Natural killer cell (primary cell): ENCODE measurements around the gene TSSK2. TPM values are rescaled to one million over a fixed set of nuclear protein-coding genes. Genes with fewer than 3 reads are reported as not detected.

Experiments
- ATAC-seq, 3 donors: fragments of 150-1000 bp in 2 of 3; fragments of 200-7000 bp in 1 of 3; cut with Tn5 transposase; 1 replicate in 1 of 3; 2 replicates in 2 of 3; pipeline ENCODE4 v1.10.0; 2021; ENCODE audit warnings: mild to moderate bottlenecking in 2 of 3, moderate library complexity in 2 of 3
- DNase-seq, 2 donors: peaks; one replicate each; pipeline versions ENCODE4 v3.0.0 to v3.0.0-alpha.2; 2013 to 2021; ENCODE audit warnings: mixed read lengths in 1 of 2
- H3K27ac ChIP-seq: one replicate; pipeline ENCODE4 v1.5.1; 2013; ENCODE audit warnings: mild to moderate bottlenecking, low read length
- H3K27me3 ChIP-seq: one replicate; pipeline ENCODE4 v1.6.1; 2013; ENCODE audit warnings: low read length; ENCODE audit not compliant: control insufficient read depth, insufficient read depth
- H3K36me3 ChIP-seq: one replicate; pipeline ENCODE4 v1.6.1; 2013; ENCODE audit warnings: low read length; ENCODE audit not compliant: control insufficient read depth, insufficient read depth
- H3K4me1 ChIP-seq: one replicate; pipeline ENCODE4 v1.6.1; 2013; ENCODE audit warnings: low read length; ENCODE audit not compliant: control insufficient read depth, insufficient read depth
- H3K4me3 ChIP-seq: one replicate; pipeline ENCODE4 v1.5.1; 2013; ENCODE audit warnings: low read length
- H3K9me3 ChIP-seq: one replicate; pipeline ENCODE4 v1.6.1; 2013; ENCODE audit warnings: low read length; ENCODE audit not compliant: control insufficient read depth, insufficient read depth
- H3K27ac Mint-ChIP-seq, 2 donors: one replicate each; pipeline ENCODE4 v1.8.0; 2022; ENCODE audit warnings: mild to moderate bottlenecking in 2 of 2, mixed read lengths in 2 of 2, moderate library complexity in 1 of 2
- H3K27me3 Mint-ChIP-seq, 2 donors: one replicate each; pipeline ENCODE4 v1.8.0; 2022; ENCODE audit warnings: low read depth in 2 of 2, mixed read lengths in 2 of 2
- H3K36me3 Mint-ChIP-seq: one replicate; pipeline ENCODE4 v1.8.0; 2022; ENCODE audit warnings: mixed read lengths
- H3K4me1 Mint-ChIP-seq, 2 donors: one replicate each; pipeline ENCODE4 v1.8.0; 2022; ENCODE audit warnings: mixed read lengths in 2 of 2
- H3K4me3 Mint-ChIP-seq: one replicate; pipeline ENCODE4 v1.8.0; 2022; ENCODE audit warnings: mild to moderate bottlenecking, moderate library complexity, mixed read lengths
- H3K9me3 Mint-ChIP-seq, 2 donors: one replicate each; pipeline ENCODE4 v1.8.0; 2022; ENCODE audit warnings: mixed read lengths in 2 of 2
- CTCF ChIP-seq: fragments of 200-600 bp; IDR thresholded peaks from one replicate; pipeline ENCODE4 v1.8.0; 2022; ENCODE audit warnings: antibody characterized with exemption
- WGBS: methylation state at CpG from one replicate; pipeline ENCODE4 v1.1.7; 2013; ENCODE audit warnings: missing lambda C conversion rate; ENCODE audit not compliant: insufficient coverage; 5-methylcytosine and 5-hydroxymethylcytosine counted together
- intact Hi-C: fragments of 100-400 bp; cut with micrococcal nuclease; formaldehyde crosslinking; loops from one replicate; pipeline ENCODE4 v1.14.2; 2022
- total RNA-seq, 4 donors: library from RNA; stranded (reverse); fragments of 120-200 nt in 1 of 4; gene quantifications; one replicate each; pipeline versions ENCODE4 v1.2.3 to v1.2.4, GENCODE V29; 2013 to 2022

Gene TSSK2
- total RNA-seq, 3 donors from 2014 or later (not counting 1 experiment from before 2014, with no cell fraction given): not detected

DNA sequence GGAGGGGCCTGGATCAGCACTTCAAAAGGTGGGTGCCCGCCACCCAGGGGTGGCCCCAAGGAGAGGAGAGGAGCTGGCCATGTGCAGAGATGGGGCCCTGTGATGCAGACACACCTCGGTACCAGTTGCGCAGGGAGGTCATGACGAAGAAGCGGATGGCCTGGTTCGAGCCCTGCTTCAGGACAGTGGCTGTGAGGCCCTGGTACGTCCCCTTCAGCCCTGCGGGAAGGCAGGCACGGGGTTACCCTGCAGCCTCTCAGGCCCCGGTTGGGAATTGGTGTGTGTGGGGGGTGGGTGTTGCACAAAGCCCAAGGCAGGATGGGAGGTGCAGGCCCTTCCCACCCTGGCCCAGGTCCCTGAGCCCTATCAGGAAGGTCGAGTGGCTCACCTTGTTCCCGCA lies 45.6 kb downstream of the TSSK2 start:
- H3K27ac ChIP-seq: no peak overlapping the region
- H3K9me3 Mint-ChIP-seq: no peaks in the 10 kb centered on the region
- H3K36me3 Mint-ChIP-seq: no peaks in the 10 kb centered on the region
- H3K4me3 ChIP-seq: no peak overlapping the region
- no peaks in the 10 kb centered on the region for H3K36me3 ChIP-seq
- H3K9me3 ChIP-seq: no peaks in the 10 kb centered on the region
- 96% methylated on average over 12 of the region's 12 CpGs for WGBS
- peaks cover 16 to 28% of the 10 kb centered on the region in 2 donors for H3K4me1 Mint-ChIP-seq
- no peaks in the 10 kb centered on the region for H3K27me3 ChIP-seq
- DNase-seq (no peak), ATAC-seq (no peak)
- peak overlapping the region in 1 of 2 donors; percentile 14 for H3K27ac Mint-ChIP-seq
- H3K4me1 ChIP-seq: peaks cover 51% of the 10 kb centered on the region
- no peak for TF ChIP-seq CTCF
- H3K27me3 Mint-ChIP-seq: no peaks in the 10 kb centered on the region
- intact Hi-C loops: no loop called here
- H3K4me3 Mint-ChIP-seq: peak overlapping the region; percentile 65

GRCh38 chr22:19177164-19178064 lies 46.3 kb downstream of the TSSK2 start:
- Histone ChIP-seq H3K27ac (no peak overlapping the region), H3K9me3 (no peaks in the 10 kb centered on the region), H3K4me1 (peaks cover 44% of the 10 kb centered on the region), H3K4me3 (peak overlapping the region; percentile 39), H3K36me3 (no peaks in the 10 kb centered on the region), H3K27me3 (no peaks in the 10 kb centered on the region)
- no peak for DNase-seq
- WGBS: 56% methylated on average over 55 of the region's 55 CpGs
- Mint-ChIP-seq H3K36me3 (no peaks in the 10 kb centered on the region), H3K27ac (peak overlapping the region in 1 of 2 donors; percentile 14), H3K4me3 (peak overlapping the region; percentile 68), H3K4me1 (peaks cover 10 to 23% of the 10 kb centered on the region in 2 donors), H3K27me3 (no peaks in the 10 kb centered on the region), H3K9me3 (no peaks in the 10 kb centered on the region)
- TF ChIP-seq CTCF: no peak
- intact Hi-C loops: loop anchor here (2.0 kb wide), 2 partner anchors 55 to 301 kb away; partner anchors contain the start of genes CDC45, DGCR2 and UFD1
- no peak for ATAC-seq

- Mint-ChIP-seq H3K9me3 (no peaks in the 10 kb centered on the region), H3K27ac (no peak overlapping the region), H3K4me3 (peak overlapping the region; percentile 68), H3K36me3 (no peaks in the 10 kb centered on the region), H3K4me1 (peaks cover 6 to 15% of the 10 kb centered on the region in 2 donors), H3K27me3 (no peaks in the 10 kb centered on the region)
- Histone ChIP-seq H3K27ac (no peak overlapping the region), H3K4me1 (peaks cover 37% of the 10 kb centered on the region), H3K4me3 (peak overlapping the region; percentile 39), H3K9me3 (no peaks in the 10 kb centered on the region), H3K27me3 (no peaks in the 10 kb centered on the region), H3K36me3 (no peaks in the 10 kb centered on the region)
- ATAC-seq (peak; percentile 61 to 69 (median 63)), DNase-seq (peak; percentile 43 to 78)
- no peak for TF ChIP-seq CTCF
- under 1% methylated on average over 80 of the region's 80 CpGs for WGBS
- intact Hi-C loops: loop anchor here (2.0 kb wide), 2 partner anchors 55 to 301 kb away; partner anchors contain the start of genes CDC45, DGCR2 and UFD1
Measured at GRCh38 chr22:19178065-19178656, 47.1 kb downstream of the TSSK2 start.
